Epithelial cell of prostate (primary cell): ENCODE results near the gene FMN2.

ENCODE experiments used
- DNase-seq: peaks from one replicate; pipeline ENCODE4 v3.0.0-alpha.2; 2011; ENCODE audit warnings: low read depth, low spot score
- H3K27ac ChIP-seq: fragments of 450-650 bp; 2 replicates; pipeline ENCODE4 v1.5.1; 2017; ENCODE audit warnings: mild to moderate bottlenecking

The FMN2 gene

DNA sequence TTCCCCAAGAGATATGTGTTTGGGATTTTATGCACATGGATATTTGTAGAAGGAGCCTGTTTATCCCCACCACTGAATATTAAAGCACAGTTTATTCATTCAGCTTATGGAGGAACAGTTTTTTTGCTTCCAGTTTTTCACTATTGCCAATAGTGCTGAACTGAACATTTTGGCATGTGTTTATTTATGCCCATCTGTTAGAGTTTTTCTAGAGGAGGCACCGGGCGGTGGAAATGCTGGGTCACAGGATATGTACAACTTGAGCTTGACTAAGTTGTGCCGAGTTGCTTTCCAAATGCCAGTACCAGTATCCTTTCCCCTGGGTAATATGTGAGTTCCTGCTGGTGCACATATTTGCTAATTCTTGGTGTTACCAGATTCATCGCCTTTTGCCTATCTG, 409.0 kb downstream of the FMN2 start:
- H3K27ac ChIP-seq = no peak overlapping the region
- DNase-seq = no peak

DNA sequence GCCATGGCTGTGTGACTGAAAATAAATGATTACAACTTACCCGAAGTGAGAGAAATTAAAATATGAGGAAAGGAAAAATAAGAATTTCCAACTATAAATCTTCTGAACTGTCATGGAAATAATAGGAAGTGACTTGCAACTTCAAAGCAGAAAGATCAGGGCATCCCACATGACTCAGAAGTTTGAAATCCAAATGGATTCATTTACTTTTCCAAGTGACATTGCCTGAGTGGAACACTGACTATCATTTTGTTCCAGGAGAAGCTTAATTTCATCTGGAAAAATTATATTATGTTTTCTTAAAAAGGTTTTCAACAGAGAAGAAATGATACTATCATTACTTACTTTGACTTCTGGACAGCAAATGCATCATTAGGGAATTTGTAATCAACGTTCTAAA, 409.4 kb downstream of the FMN2 start:
- no peak for DNase-seq

DNA sequence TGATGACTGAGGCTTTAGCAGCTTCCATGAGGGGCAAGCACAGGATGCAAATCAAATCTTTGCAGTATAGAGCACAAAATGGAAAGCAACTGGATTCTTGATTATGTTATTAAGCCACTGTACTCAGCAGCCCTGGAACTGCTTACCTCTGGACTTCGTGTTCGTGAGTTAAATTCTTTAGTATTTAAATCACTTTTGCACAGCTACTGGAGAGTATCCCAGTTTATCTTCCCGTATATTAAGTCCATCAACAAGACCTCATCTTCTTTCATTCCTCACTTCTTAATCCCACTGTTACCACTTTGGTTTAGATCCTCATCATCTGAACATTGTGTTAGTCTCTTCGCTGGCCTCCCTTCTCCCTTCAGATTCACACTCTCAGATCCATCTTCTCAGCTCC, 411.4 kb downstream of the FMN2 start:
- no peak overlapping the region for H3K27ac ChIP-seq
- no peak for DNase-seq

More for the DNA sequence above, 409.4 kb downstream of the FMN2 start:
- no peak overlapping the region for H3K27ac ChIP-seq

DNA sequence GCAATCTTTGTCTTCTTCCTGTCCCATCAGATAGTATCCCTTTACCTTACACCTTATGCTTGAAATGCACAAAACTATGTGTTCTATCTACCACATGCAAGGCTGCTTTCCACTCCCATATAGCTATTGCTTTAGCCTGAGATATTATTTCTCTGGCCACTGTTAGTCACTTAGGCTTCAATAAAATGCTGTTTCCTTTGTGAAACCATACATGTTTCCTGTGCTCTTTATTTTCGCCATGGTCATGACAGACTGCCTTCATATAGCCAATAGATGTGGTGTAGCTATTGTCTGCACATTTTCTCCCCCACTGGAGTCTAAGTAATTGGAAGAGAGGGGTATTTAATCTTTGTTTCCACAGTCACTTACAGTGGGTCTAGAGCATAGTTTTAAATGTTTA, 411.9 kb downstream of the FMN2 start:
- no peak overlapping the region for H3K27ac ChIP-seq
- no peak for DNase-seq

DNA sequence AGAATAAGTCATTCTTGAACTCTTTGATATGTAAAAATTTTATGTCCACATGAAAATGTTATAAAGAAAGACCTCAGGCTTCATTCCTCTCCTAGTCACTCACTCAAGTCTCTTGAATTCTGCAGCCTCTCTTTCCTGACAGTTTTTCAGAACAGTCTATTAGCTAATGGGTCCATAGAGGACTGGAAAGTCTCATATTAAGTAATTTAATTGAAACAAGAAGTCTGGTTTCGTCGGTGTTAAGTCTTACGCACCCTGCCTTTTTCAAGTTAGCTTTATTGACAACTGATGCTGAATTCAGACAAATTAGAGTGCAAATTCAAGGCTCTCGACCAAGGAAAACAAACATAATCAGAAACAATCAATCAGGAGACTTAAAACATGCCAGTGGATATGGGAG, 414.5 kb downstream of the FMN2 start:
- no peak for DNase-seq
- H3K27ac ChIP-seq = no peak overlapping the region

DNA sequence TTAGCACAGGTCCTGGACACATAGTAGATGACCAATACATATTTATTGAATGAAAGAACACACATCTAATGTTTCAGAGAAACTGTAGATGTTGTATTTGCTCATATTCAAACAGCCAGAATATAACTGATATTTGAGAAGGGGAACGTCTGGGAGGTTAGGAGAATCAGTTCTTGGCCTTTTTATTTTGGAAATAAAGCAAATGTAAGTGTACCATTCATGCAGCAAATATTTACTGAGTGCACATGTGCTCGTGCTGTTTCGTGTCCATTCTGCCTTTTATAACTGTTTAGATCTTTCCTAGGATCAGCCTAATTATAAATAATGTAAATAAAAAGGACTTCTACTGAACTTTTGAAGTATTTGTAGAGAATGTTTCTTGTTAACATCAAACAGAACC, 416.5 kb downstream of the FMN2 start:
- no peak for DNase-seq
- no peak overlapping the region for H3K27ac ChIP-seq

DNA sequence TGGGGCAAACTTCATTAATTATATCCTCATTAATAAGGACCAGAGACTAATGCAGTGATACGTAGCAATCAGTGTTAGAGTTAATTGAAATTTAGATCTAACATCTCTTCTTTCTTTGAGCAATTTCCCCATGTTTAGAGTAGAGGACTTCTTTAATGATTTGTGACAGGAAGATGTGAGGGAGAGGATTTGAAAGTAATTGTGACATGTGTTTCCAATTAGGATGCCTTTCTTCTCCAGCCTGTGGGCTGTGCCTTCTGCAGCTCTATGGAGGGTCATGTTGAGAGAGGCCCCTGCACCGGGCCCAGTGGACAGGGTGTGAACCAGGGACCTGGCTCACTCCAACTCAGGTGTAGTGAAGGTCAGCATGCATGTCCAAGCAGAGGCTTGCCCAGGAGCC, 417.3 kb downstream of the FMN2 start:
- DNase-seq = no peak
- no peak overlapping the region for H3K27ac ChIP-seq

DNA sequence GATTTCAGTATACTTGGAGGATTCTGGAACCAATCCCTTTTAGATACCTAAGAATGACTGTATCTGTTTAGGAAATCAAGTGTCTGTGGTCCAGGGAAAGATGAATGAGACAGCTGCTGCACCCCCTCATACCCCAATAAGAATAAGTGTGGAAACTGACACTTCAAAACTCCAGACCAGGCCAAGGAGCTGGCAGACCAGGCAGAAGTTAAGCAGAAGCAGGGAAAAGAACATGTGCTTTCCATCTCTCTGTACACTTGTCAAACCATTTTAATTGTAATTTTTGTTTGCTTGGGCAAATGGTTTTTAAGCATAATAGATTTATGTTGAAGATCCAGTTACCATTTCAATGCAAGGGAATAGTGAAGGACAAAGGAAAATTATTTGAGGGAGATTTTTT, 420.1 kb downstream of the FMN2 start:
- no peak for DNase-seq
- H3K27ac ChIP-seq = no peak overlapping the region

DNA sequence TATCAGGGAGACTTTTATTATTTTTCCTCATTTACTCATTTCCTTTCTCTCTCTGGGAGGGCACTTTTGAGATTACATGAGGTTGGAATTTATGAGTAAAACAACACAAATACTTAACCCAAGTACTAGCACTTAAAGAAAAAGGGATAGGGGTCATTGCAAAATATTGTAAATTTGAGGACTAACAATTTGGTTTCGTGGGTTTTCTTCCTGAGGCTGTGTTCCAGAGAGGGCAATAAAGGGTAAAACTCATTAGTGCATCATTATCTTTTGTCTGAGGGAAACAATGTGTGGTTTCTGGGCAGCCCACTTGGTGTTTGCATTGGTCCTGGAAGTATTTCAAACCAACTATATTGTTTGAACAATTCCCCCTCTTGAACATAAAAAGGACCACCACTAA, 423.8 kb downstream of the FMN2 start:
- H3K27ac ChIP-seq = no peak overlapping the region
- DNase-seq = no peak

DNA sequence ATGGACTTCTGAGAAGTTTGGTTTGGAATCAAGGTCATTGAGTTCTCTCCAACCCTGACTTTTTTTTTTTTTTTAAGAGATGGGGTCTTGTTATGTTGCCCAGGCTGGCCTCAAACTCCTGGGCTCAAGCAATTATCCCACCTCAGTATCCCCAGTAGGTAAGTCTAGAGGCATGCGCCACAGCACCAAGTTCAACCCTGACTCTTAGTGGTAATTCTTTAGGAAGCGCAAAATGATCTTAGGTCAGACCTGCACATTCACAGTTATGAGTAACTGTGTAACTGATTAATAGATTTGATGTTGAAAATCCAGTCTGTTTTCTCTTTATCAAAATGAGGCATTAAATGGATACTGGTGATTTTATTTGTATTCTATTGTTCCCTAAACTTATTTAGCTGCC, 424.4 kb downstream of the FMN2 start:
- no peak overlapping the region for H3K27ac ChIP-seq
- no peak for DNase-seq

DNA sequence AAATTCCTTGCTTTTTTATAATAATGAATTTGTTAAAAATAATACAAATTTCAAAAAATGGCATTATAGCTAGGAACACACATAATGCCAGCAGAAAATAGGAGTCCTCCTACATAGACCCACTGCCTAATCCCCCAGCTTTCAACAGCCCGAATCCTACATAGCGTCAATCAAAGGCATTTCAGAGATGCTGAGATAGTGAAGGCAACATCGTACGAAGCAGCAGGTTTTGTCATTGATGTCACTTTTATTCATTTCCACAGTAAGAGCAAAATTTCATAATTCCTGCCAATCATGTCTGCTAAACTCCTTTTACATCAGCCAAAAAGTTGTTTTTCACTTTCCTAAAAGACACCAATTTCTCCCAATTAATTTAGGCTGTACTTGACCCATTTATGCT, 426.2 kb downstream of the FMN2 start:
- DNase-seq = no peak
- no peak overlapping the region for H3K27ac ChIP-seq

DNA sequence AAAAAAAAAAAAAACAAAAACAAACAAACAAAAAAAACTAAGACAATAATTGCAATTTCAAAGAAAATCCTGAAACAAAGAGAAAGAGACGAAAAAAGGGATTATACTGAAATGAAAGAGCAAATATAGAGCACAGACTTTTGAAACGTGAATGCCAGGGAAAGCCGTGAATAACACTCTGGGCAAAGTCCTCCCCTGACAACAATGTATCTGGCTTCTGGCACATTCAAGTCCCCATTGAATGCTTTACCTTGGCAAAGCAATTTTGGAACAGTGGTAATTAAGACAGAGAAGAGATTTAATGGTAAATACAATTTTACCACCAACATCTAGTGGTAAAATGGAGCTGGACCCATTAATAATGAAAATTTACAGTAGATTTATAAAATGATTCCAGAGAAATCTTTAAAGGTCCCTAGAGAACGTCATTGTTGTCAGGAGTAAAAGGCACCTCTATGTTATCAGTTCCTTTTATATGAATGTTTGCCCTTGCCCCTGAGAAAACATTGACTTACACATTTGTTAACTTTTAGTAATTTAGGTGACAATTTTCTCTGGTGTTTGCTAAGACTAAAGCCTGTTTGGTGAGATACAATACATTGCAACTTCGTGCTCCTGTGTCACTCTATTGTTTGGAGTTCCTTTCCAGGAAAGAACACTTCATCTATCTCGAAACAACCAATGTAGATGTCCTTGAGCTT, 430.6 kb downstream of the FMN2 start:
- DNase-seq = no peak
- no peak overlapping the region for H3K27ac ChIP-seq

DNA sequence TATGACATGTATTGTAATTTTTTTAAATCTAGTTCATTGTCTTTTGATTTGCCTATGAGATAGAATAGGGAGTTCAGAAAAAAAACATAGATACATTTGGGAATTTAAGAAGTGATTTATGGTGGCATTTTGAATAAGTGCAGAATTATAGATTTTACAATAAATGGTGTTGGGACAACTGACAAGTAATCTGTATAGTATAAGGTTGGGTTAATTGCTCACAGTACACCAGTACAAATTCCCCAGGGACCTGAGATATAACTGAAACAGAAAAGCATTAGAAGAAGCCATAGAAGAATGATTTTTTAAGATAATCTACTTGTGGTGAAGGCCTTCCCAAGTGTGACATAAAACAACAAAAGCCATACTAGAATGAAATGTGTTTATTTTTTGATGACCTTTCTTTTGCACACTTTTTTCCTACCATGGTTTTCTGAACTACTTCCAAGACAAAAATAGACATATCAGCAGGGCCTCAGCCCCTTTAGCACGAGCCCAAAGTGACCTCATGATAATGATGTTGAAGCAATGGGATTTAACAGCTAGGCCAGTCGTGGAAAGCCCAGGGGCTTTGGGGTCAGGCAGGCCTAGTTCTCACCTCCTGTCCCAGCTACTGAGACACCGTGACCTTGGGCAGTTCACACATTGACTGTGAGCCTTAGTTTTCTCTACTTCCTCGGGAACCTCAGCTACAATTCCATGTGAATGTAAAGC, 432.8 kb downstream of the FMN2 start:
- no peak for DNase-seq
- no peak overlapping the region for H3K27ac ChIP-seq
